Thoracic aorta (tissue), 2 donors: ENCODE results near the gene TRPM2. TPM values are rescaled to one million over a fixed set of nuclear protein-coding genes. Genes with fewer than 3 reads are reported as not detected.

Source experiments
- ATAC-seq: fragments of 150-250 bp; one replicate; pipeline ENCODE4 v1.8.0; 2017; ENCODE audit warnings: low read depth; ENCODE audit not compliant: insufficient number of reproducible peaks, low FRiP score
- DNase-seq: peaks from one replicate; pipeline ENCODE4 v3.0.0-alpha.2; 2020; ENCODE audit warnings: low spot score
- H3K27ac ChIP-seq, 2 donors: fragments of 200-600 bp; sonication (generic); 1 replicate in 1 of 2; 2 replicates in 1 of 2; pipeline ENCODE4 v1.5.1; 2016; ENCODE audit warnings: mild to moderate bottlenecking in 2 of 2, moderate library complexity in 2 of 2
- H3K27me3 ChIP-seq: fragments of 200-600 bp; sonication (generic); replicated peaks from 2 replicates; pipeline ENCODE4 v1.6.0; 2016; ENCODE audit warnings: mild to moderate bottlenecking; ENCODE audit not compliant: insufficient read depth
- H3K36me3 ChIP-seq: fragments of 200-600 bp; sonication (generic); one replicate; pipeline ENCODE4 v1.5.1; 2016
- H3K4me1 ChIP-seq, 2 donors: fragments of 200-600 bp; sonication (generic); 1 replicate in 1 of 2; 2 replicates in 1 of 2; pipeline versions ENCODE4 v1.5.1 to v1.6.0; 2016; ENCODE audit warnings: low read depth in 2 of 2, mild to moderate bottlenecking in 1 of 2; ENCODE audit not compliant: control insufficient read depth in 1 of 2
- H3K4me3 ChIP-seq: fragments of 200-600 bp; sonication (generic); 2 replicates; pipeline ENCODE4 v1.5.1; 2016; ENCODE audit warnings: mild to moderate bottlenecking
- H3K9me3 ChIP-seq: fragments of 200-600 bp; sonication (generic); 2 replicates; pipeline ENCODE4 v1.5.1; 2016
- CTCF ChIP-seq: fragments of 200-600 bp; sonication (generic); IDR thresholded peaks from one replicate; pipeline ENCODE4 v1.5.1; 2019; ENCODE audit warnings: antibody characterized with exemption
- total RNA-seq, 2 donors: library from RNA; depleted of rRNA; stranded (reverse); fragments of >200 nt; gene quantifications; one replicate each; pipeline versions ENCODE4 v1.1.0 to v1.2.3, GENCODE V29; 2016

TRPM2 gene
- total RNA-seq, 2 donors from 2014 or later, result 10.4 to 12.9 TPM

GRCh38 chr21:44483288-44484237 lies 130.1 kb downstream of the TRPM2 start:
- no peak for ATAC-seq
- no peak for TF ChIP-seq CTCF
- H3K36me3 ChIP-seq, result no peaks in the 10 kb centered on the region
- no peak overlapping the region for H3K4me3 ChIP-seq
- H3K27ac ChIP-seq, result no peak overlapping the region
- no peak for DNase-seq
- no peaks in the 10 kb centered on the region for H3K9me3 ChIP-seq
- no peaks in the 10 kb centered on the region for H3K4me1 ChIP-seq
- H3K27me3 ChIP-seq, result no peaks in the 10 kb centered on the region

DNA sequence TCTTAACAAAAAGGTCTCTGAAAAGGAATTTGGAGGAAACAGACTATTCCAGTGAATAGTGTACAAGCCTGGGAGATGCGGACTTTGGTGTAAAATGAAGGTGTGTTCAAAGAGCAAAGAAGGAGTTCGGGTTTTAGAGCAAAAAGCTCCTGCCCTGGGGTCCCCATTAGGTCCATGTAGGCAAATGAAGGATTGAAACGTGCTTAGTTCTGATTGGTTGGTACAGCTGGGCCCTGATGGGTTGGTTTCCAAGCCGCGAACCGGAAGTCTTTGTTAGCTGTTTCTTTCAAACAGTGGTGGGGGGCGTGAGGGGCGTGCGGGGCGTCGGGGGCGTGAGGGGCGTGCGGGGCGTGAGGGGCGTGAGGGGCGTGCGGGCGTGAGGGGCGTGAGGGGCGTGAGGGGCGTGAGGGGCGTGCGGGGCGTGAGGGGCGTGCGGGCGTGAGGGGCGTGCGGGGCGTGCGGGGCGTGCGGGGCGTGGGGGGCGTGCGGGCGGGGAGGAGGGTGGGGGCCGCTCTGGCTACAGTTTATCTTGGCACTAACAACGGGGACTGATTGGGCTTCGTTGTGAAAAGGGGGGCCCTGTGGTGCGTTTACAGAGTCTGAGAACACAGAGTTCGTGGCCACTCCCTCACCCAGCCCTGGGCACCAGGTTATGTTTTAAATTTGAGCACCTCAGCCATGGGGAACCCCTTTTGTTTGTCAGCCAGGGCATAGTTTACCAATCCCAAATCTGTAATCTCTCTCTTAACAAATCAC lies 131.3 kb downstream of the TRPM2 start:
- no peak overlapping the region for H3K27ac ChIP-seq
- no peaks in the 10 kb centered on the region for H3K36me3 ChIP-seq
- no peaks in the 10 kb centered on the region for H3K4me1 ChIP-seq
- no peaks in the 10 kb centered on the region for H3K27me3 ChIP-seq
- H3K9me3 ChIP-seq, result no peaks in the 10 kb centered on the region
- ATAC-seq, result no peak
- no peak overlapping the region for H3K4me3 ChIP-seq
- no peak for TF ChIP-seq CTCF
- no peak for DNase-seq

GRCh38 chr21:44485254-44485793 lies 131.9 kb downstream of the TRPM2 start:
- Histone ChIP-seq H3K4me1 (no peaks in the 10 kb centered on the region), H3K9me3 (no peaks in the 10 kb centered on the region), H3K27ac (no peak overlapping the region), H3K27me3 (no peaks in the 10 kb centered on the region), H3K4me3 (no peak overlapping the region), H3K36me3 (no peaks in the 10 kb centered on the region)
- DNase-seq, result no peak
- ATAC-seq, result no peak
- no peak for TF ChIP-seq CTCF

GRCh38 chr21:44485796-44486195 lies 132.4 kb downstream of the TRPM2 start:
- Histone ChIP-seq H3K27ac (no peak overlapping the region), H3K4me3 (no peak overlapping the region), H3K9me3 (no peaks in the 10 kb centered on the region), H3K36me3 (no peaks in the 10 kb centered on the region), H3K4me1 (no peaks in the 10 kb centered on the region), H3K27me3 (no peaks in the 10 kb centered on the region)
- no peak for DNase-seq
- no peak for ATAC-seq
- TF ChIP-seq CTCF, result no peak

GRCh38 chr21:44486302-44486701 lies 132.9 kb downstream of the TRPM2 start:
- ATAC-seq (no peak), DNase-seq (no peak)
- no peak overlapping the region for H3K27ac ChIP-seq
- TF ChIP-seq CTCF, result no peak
- H3K27me3 ChIP-seq, result no peaks in the 10 kb centered on the region
- H3K9me3 ChIP-seq, result no peaks in the 10 kb centered on the region
- H3K36me3 ChIP-seq, result no peaks in the 10 kb centered on the region
- H3K4me1 ChIP-seq, result no peaks in the 10 kb centered on the region
- H3K4me3 ChIP-seq, result no peak overlapping the region
